ENCODE measurements around the gene APOL1. TPM values are rescaled to one million over a fixed set of nuclear protein-coding genes. Genes with fewer than 3 reads are reported as not detected.
"Not testable (repeated sequence)": the region's sequence is repeated elsewhere in the genome, so short reads cannot be mapped to it uniquely, and the experiment has no call there.

The APOL1 gene
- polyA plus RNA-seq, 1 of the 3 experiments (the other 2 are of a cell fraction) = 0.56 TPM

DNA sequence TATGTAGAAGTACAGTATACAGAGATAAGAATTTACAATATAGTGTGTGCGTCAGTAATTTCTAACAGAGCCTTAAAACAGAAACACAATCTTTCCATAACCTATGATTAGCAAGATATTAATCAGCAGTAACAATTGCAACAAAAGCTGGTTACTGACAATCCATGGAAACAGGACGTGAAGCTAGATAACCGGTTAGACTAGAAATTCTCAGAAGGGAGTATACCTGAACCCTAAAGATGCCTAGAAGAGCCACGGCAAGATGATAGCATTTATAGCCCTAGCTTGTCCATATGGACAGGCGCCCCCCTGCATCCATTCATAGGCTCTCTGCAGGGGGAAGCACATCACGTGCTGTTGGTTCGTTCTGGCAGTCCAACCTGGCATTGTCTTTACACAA lies 49.5 kb upstream of the APOL1 start:
- not testable (repeated sequence) for H3K27ac ChIP-seq (ENCODE audit: low read depth in 2 of 2, low read length in 1 of 2); H3K36me3 ChIP-seq (replicated peaks in 1 of 2; ENCODE audit: control insufficient read depth in 1 of 2, insufficient read depth in 2 of 2, low read length in 1 of 2); DNase-seq; H3K4me3 ChIP-seq (ENCODE audit: low read depth in 2 of 2, low read length in 1 of 2); H4K20me1 ChIP-seq (ENCODE audit: insufficient read depth); H3K4me2 ChIP-seq; H3K9me2 ChIP-seq; H2AFZ ChIP-seq (ENCODE audit: low read depth); H3F3A ChIP-seq (replicated peaks; ENCODE audit: insufficient read depth); H3K27me3 ChIP-seq (ENCODE audit: insufficient read depth); H3K79me2 ChIP-seq (ENCODE audit: insufficient read depth); H3K9ac ChIP-seq; H3K9me3 ChIP-seq
- CTCF ChIA-PET = interaction anchor here (1.2 to 2.9 kb wide), 3 partner anchors 21 to 83 kb away, joined by 3 to 11 read pairs (median 9); no protein-coding TSS in a partner anchor
- 89% methylated on average over 7 of the region's 7 CpGs for WGBS (ENCODE audit: low lambda C conversion rate)
- POLR2A ChIA-PET = interaction anchor here (0.6 kb wide), 1 partner anchor 173 kb away, joined by 3 read pairs; no protein-coding TSS in a partner anchor
- peaks cover 0 to 33% of the 10 kb centered on the region in 2 experiments; a peak in 1 of 4 replicates for H3K4me1 ChIP-seq (ENCODE audit: control insufficient read depth in 1 of 2, insufficient read depth in 2 of 2, low read depth in 1 of 2, low read length in 1 of 2)

DNA sequence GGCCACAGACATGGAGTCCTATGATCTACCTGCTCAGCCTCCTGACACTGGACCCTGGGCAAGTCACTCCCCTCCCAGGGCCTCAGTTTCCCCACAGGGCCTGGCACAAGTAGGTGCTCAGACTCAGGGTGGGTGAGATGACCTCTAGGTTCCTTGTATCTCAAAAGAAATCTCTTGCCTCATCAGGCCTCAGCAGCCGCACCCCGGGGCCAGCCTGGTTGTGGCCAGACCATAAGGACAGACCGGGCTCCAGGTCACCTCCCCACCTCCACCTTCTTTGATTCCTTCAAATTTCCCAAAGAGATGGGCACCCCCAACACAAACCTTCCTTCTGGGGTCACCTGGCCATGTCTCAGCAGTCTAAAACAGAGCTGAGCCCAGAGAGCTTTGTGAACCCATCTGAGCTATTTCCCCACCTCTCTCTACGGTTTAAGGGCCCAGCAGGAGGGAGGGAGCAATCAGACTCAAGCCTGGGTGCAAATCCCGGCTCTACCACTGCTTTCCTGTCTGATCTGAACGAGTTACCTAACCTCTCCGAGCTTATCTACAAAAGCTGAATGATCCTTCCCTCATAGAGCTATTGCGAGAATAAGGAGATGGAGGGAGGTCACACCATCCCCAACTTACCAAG lies 48.8 kb upstream of the APOL1 start:
- H3F3A ChIP-seq (replicated peaks; ENCODE audit: insufficient read depth) = no peaks in the 10 kb centered on the region
- H3K4me2 ChIP-seq = no peak overlapping the region
- no peak overlapping the region for H3K9ac ChIP-seq
- H3K36me3 ChIP-seq (replicated peaks in 1 of 2; ENCODE audit: control insufficient read depth in 1 of 2, insufficient read depth in 2 of 2, low read length in 1 of 2) = no peaks in the 10 kb centered on the region
- WGBS (ENCODE audit: low lambda C conversion rate) = 53% methylated on average over 6 of the region's 8 CpGs
- DNase-seq = no peak
- no peaks in the 10 kb centered on the region for H3K27me3 ChIP-seq (ENCODE audit: insufficient read depth)
- no peaks in the 10 kb centered on the region for H3K79me2 ChIP-seq (ENCODE audit: insufficient read depth)
- peaks cover 0 to 26% of the 10 kb centered on the region in 2 experiments; a peak in 1 of 4 replicates for H3K4me1 ChIP-seq (ENCODE audit: control insufficient read depth in 1 of 2, insufficient read depth in 2 of 2, low read depth in 1 of 2, low read length in 1 of 2)
- TF ChIP-seq CHD2 (IDR thresholded peaks at IDR 0.05; ENCODE audit: low read length, partially characterized antibody) (no peak), MEF2A (IDR thresholded peaks at IDR 0.05; ENCODE audit: borderline replicate concordance, low read depth) (no peak), NRF1 (IDR thresholded peaks at IDR 0.05; ENCODE audit: low read depth, low read length) (no peak), RXRA (IDR thresholded peaks at IDR 0.05; ENCODE audit: borderline replicate concordance, low read depth) (no peak), SMC3 (IDR thresholded peaks at IDR 0.05; ENCODE audit: low read depth, low read length) (no peak), TEAD4 (IDR thresholded peaks at IDR 0.05; ENCODE audit: borderline replicate concordance, insufficient read depth) (no peak), FOXM1 (IDR thresholded peaks at IDR 0.05; ENCODE audit: low read depth) (no peak), FOSL2 (IDR thresholded peaks at IDR 0.05; ENCODE audit: borderline replicate concordance, low read depth) (no peak), FOXJ3 (CRISPR knock-in tag; IDR thresholded peaks at IDR 0.05) (no peak), EP300 (IDR thresholded peaks at IDR 0.05; ENCODE audit: borderline replicate concordance in 1 of 2, low read depth in 1 of 2, low read length in 1 of 2) (no peak), JUND (IDR thresholded peaks at IDR 0.05) (no peak), GABPA (IDR thresholded peaks at IDR 0.05; ENCODE audit: low read depth) (no peak), ELF1 (IDR thresholded peaks at IDR 0.05) (no peak)
- TF ChIP-seq, protein P1, sequence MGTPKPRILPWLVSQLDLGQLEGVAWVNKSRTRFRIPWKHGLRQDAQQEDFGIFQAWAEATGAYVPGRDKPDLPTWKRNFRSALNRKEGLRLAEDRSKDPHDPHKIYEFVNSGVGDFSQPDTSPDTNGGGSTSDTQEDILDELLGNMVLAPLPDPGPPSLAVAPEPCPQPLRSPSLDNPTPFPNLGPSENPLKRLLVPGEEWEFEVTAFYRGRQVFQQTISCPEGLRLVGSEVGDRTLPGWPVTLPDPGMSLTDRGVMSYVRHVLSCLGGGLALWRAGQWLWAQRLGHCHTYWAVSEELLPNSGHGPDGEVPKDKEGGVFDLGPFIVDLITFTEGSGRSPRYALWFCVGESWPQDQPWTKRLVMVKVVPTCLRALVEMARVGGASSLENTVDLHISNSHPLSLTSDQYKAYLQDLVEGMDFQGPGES (IDR thresholded peaks at IDR 0.05; ENCODE audit: low read depth, low read length) = no peak
- TF ChIP-seq, protein P2, sequence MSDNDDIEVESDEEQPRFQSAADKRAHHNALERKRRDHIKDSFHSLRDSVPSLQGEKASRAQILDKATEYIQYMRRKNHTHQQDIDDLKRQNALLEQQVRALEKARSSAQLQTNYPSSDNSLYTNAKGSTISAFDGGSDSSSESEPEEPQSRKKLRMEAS (IDR thresholded peaks at IDR 0.05; ENCODE audit: low read depth) = no peak
- TF ChIP-seq, protein P3, sequence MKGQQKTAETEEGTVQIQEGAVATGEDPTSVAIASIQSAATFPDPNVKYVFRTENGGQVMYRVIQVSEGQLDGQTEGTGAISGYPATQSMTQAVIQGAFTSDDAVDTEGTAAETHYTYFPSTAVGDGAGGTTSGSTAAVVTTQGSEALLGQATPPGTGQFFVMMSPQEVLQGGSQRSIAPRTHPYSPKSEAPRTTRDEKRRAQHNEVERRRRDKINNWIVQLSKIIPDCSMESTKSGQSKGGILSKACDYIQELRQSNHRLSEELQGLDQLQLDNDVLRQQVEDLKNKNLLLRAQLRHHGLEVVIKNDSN (IDR thresholded peaks at IDR 0.05; ENCODE audit: borderline replicate concordance, low read depth) = no peak
- TF ChIP-seq, protein P4, sequence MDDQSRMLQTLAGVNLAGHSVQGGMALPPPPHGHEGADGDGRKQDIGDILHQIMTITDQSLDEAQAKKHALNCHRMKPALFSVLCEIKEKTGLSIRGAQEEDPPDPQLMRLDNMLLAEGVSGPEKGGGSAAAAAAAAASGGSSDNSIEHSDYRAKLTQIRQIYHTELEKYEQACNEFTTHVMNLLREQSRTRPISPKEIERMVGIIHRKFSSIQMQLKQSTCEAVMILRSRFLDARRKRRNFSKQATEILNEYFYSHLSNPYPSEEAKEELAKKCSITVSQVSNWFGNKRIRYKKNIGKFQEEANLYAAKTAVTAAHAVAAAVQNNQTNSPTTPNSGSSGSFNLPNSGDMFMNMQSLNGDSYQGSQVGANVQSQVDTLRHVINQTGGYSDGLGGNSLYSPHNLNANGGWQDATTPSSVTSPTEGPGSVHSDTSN (IDR thresholded peaks at IDR 0.05) = no peak
- TF ChIP-seq, protein P5, sequence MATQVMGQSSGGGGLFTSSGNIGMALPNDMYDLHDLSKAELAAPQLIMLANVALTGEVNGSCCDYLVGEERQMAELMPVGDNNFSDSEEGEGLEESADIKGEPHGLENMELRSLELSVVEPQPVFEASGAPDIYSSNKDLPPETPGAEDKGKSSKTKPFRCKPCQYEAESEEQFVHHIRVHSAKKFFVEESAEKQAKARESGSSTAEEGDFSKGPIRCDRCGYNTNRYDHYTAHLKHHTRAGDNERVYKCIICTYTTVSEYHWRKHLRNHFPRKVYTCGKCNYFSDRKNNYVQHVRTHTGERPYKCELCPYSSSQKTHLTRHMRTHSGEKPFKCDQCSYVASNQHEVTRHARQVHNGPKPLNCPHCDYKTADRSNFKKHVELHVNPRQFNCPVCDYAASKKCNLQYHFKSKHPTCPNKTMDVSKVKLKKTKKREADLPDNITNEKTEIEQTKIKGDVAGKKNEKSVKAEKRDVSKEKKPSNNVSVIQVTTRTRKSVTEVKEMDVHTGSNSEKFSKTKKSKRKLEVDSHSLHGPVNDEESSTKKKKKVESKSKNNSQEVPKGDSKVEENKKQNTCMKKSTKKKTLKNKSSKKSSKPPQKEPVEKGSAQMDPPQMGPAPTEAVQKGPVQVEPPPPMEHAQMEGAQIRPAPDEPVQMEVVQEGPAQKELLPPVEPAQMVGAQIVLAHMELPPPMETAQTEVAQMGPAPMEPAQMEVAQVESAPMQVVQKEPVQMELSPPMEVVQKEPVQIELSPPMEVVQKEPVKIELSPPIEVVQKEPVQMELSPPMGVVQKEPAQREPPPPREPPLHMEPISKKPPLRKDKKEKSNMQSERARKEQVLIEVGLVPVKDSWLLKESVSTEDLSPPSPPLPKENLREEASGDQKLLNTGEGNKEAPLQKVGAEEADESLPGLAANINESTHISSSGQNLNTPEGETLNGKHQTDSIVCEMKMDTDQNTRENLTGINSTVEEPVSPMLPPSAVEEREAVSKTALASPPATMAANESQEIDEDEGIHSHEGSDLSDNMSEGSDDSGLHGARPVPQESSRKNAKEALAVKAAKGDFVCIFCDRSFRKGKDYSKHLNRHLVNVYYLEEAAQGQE (IDR thresholded peaks at IDR 0.05; ENCODE audit: low read depth, low read length) = no peak
- H3K9me2 ChIP-seq = no peaks in the 10 kb centered on the region
- H2AFZ ChIP-seq (ENCODE audit: low read depth) = no peak overlapping the region
- H3K4me3 ChIP-seq (ENCODE audit: low read depth in 2 of 2, low read length in 1 of 2) = no peak overlapping the region
- no peak overlapping the region for H3K27ac ChIP-seq (ENCODE audit: low read depth in 2 of 2, low read length in 1 of 2)
- no peaks in the 10 kb centered on the region for H3K9me3 ChIP-seq
- ChIA-PET CTCF (interaction anchor here (2.9 kb wide), 1 partner anchor 73 kb away, joined by 9 read pairs; no protein-coding TSS in a partner anchor), POLR2A (no interaction called here)
- H4K20me1 ChIP-seq (ENCODE audit: insufficient read depth) = no peaks in the 10 kb centered on the region
